Prostate gland (tissue), 2 donors: ENCODE measurements around the gene IRS1. TPM values are rescaled to one million over a fixed set of nuclear protein-coding genes. Genes with fewer than 3 reads are reported as not detected.

Experiments
- DNase-seq: peaks from one replicate; pipeline ENCODE4 v3.0.0-alpha.2; 2019; ENCODE audit warnings: low spot score
- H3K27ac ChIP-seq, 2 donors: fragments of 200-600 bp; sonication (generic); 2 replicates each; pipeline ENCODE4 v1.5.1; 2017 to 2019
- H3K27me3 ChIP-seq: fragments of 200-600 bp; sonication (generic); replicated peaks from 2 replicates; pipeline ENCODE4 v1.5.1; 2019; ENCODE audit not compliant: insufficient read depth
- H3K36me3 ChIP-seq, 2 donors: fragments of 200-600 bp; sonication (generic); 1 replicate in 1 of 2; 2 replicates in 1 of 2; pipeline versions ENCODE4 v1.5.1 to v1.8.1; 2017 to 2019
- H3K4me1 ChIP-seq: fragments of 200-600 bp; sonication (generic); replicated peaks from 2 replicates; pipeline ENCODE4 v1.5.1; 2019
- H3K4me3 ChIP-seq, 2 donors: fragments of 200-600 bp; sonication (generic); 2 replicates each; pipeline ENCODE4 v1.5.1; 2017 to 2019
- H3K9me3 ChIP-seq: fragments of 200-600 bp; sonication (generic); 2 replicates; pipeline ENCODE4 v1.5.1; 2017
- CTCF ChIP-seq, 4 experiments: fragments of 200-600 bp in 2 of 4; fragments of 450-650 bp in 2 of 4; sonication (generic) in 2 of 4; IDR thresholded peaks; 1 replicate in 3 of 4; 2 replicates in 1 of 4; pipeline ENCODE4 v1.5.1; 2016 to 2019; ENCODE audit warnings: antibody characterized with exemption in 4 of 4, mild to moderate bottlenecking in 2 of 4, moderate library complexity in 2 of 4
- POLR2A ChIP-seq: fragments of 450-650 bp; IDR thresholded peaks from one replicate; pipeline ENCODE4 v1.6.1; 2016; ENCODE audit warnings: antibody characterized with exemption, mild to moderate bottlenecking
- POLR2AphosphoS5 ChIP-seq: sonication (generic); formaldehyde crosslinking; IDR thresholded peaks from one replicate; pipeline ENCODE4 v1.6.1; 2017; ENCODE audit warnings: antibody characterized with exemption
- WGBS: methylation state at CpG from one replicate; pipeline ENCODE4 v1.1.5; 2018; 5-methylcytosine and 5-hydroxymethylcytosine counted together
- intact Hi-C: fragments of 100-400 bp; cut with DNase I; formaldehyde crosslinking; loops from one replicate; pipeline ENCODE4 v1.14.2; 2022
- total RNA-seq, 2 donors: library from RNA; depleted of rRNA; stranded (reverse); fragments of >200 nt; gene quantifications; one replicate each; pipeline ENCODE4 v1.1.0, GENCODE V29; 2016

The IRS1 gene
- total RNA-seq, 2 donors from 2014 or later, result 37.6 to 40.6 TPM

GRCh38 chr2:226705133-226705886, 94.3 kb downstream of the IRS1 start:
- H3K4me3 ChIP-seq, result no peak overlapping the region
- 98% methylated on average over 8 of the region's 8 CpGs for WGBS
- TF ChIP-seq POLR2A (no peak), CTCF (IDR thresholded peaks at IDR 0.05) (no peak), POLR2AphosphoS5 (no peak)
- no peaks in the 10 kb centered on the region for H3K4me1 ChIP-seq
- DNase-seq, result no peak
- H3K27me3 ChIP-seq, result no peaks in the 10 kb centered on the region
- no peak overlapping the region for H3K27ac ChIP-seq
- intact Hi-C loops, result no loop called here
- H3K36me3 ChIP-seq, result no peaks in the 10 kb centered on the region
- no peaks in the 10 kb centered on the region for H3K9me3 ChIP-seq

- DNase-seq, result no peak
- Histone ChIP-seq H3K36me3 (no peaks in the 10 kb centered on the region), H3K27ac (no peak overlapping the region), H3K27me3 (no peaks in the 10 kb centered on the region), H3K4me1 (no peaks in the 10 kb centered on the region), H3K9me3 (no peaks in the 10 kb centered on the region), H3K4me3 (no peak overlapping the region)
- 80% methylated on average over 3 of the region's 3 CpGs for WGBS
- intact Hi-C loops, result no loop called here
- TF ChIP-seq POLR2AphosphoS5 (no peak), CTCF (IDR thresholded peaks at IDR 0.05) (no peak), POLR2A (no peak)
Measured at GRCh38 chr2:226703514-226703913, 96.1 kb downstream of the IRS1 start.

GRCh38 chr2:226702376-226702775, 97.2 kb downstream of the IRS1 start:
- H3K36me3 ChIP-seq, result no peaks in the 10 kb centered on the region
- no peak for DNase-seq
- TF ChIP-seq POLR2A (no peak), CTCF (IDR thresholded peaks at IDR 0.05) (no peak), POLR2AphosphoS5 (no peak)
- 74% methylated on average over 7 of the region's 7 CpGs for WGBS
- no peaks in the 10 kb centered on the region for H3K9me3 ChIP-seq
- no peak overlapping the region for H3K27ac ChIP-seq
- no peaks in the 10 kb centered on the region for H3K27me3 ChIP-seq
- no peak overlapping the region for H3K4me3 ChIP-seq
- intact Hi-C loops, result no loop called here
- H3K4me1 ChIP-seq, result no peaks in the 10 kb centered on the region

- intact Hi-C loops, result no loop called here
- TF ChIP-seq POLR2A, result no peak
- no peak for TF ChIP-seq CTCF (IDR thresholded peaks at IDR 0.05)
- no peak for TF ChIP-seq POLR2AphosphoS5
Measured at GRCh38 chr2:226701052-226701451, 98.6 kb downstream of the IRS1 start.

GRCh38 chr2:226699321-226699720, 100.3 kb downstream of the IRS1 start:
- peak; percentile 22 for DNase-seq
- Histone ChIP-seq H3K36me3 (no peaks in the 10 kb centered on the region), H3K9me3 (no peaks in the 10 kb centered on the region), H3K27ac (no peak overlapping the region), H3K4me3 (no peak overlapping the region), H3K27me3 (no peaks in the 10 kb centered on the region), H3K4me1 (no peaks in the 10 kb centered on the region)
- intact Hi-C loops, result no loop called here
- TF ChIP-seq CTCF (IDR thresholded peaks at IDR 0.05) (no peak), POLR2A (no peak), POLR2AphosphoS5 (no peak)
- 58% methylated on average over 2 of the region's 2 CpGs for WGBS

More at GRCh38 chr2:226701052-226701451, 98.6 kb downstream of the IRS1 start:
- Histone ChIP-seq H3K4me1 (no peaks in the 10 kb centered on the region), H3K36me3 (no peaks in the 10 kb centered on the region), H3K27me3 (no peaks in the 10 kb centered on the region), H3K9me3 (no peaks in the 10 kb centered on the region), H3K4me3 (no peak overlapping the region), H3K27ac (no peak overlapping the region)
- DNase-seq, result no peak
- WGBS, result 83% methylated on average over 1 of the region's 1 CpG
